22Rv1 (cell line): ENCODE data around the gene NUP205.

ENCODE experiments used
- H3K27ac ChIP-seq: fragments of 450-650 bp; 2 replicates; pipeline ENCODE4 v1.5.1; 2017
- CTCF ChIP-seq: fragments of 450-650 bp; IDR thresholded peaks from 2 replicates; pipeline ENCODE4 v1.5.1; 2017; ENCODE audit warnings: mild to moderate bottlenecking
- ZFX ChIP-seq: fragments of 450-650 bp; IDR thresholded peaks from 2 replicates; pipeline ENCODE4 v1.6.1; 2017; ENCODE audit warnings: antibody characterized with exemption, borderline replicate concordance

The NUP205 gene

DNA sequence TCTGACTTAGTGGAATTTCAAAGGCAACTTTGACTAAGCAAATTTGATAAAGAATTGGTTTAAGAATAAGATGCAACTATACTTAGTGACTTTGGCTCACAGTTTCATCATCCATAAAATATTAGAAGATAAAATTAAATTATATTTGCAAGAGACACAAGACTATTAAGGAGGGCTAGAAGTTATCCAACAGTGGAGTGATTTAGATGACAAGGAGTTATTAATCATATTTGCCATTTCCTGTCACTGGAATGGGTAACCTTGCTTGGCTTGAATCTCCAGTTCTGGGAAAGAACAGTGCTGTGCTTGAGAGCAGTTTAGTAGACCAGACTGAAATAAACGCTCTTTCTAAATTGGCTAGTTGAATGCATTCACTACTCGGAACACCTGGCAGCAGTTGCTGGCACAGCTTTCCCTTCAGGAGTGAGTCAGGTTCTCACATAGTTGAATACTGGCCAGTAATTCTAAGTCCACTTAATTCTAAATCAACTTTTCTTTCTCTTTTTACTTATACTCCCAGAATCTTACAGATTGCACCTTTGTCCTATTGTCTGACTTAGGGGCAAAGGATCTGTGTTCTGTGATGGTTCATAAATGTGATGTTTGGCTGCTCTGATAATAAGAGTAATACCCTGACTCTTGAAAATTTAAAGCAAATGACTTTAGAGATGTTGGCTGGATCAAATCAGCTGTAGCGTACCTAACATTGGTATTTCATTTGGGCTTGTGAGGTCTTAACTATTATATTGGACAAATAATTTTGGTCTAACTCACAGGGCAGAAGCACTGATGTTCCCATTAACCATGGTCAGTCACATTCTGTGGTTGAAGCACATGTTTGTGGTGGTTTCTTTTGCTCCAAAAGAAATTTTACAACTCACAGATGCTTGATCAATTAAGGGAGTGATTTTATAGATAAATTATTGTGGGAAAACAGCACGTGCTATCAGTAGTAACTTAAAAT is 121.2 kb downstream of the NUP205 start:
- H3K27ac ChIP-seq = no peak overlapping the region
- TF ChIP-seq ZFX = no peak
- no peak for TF ChIP-seq CTCF

DNA sequence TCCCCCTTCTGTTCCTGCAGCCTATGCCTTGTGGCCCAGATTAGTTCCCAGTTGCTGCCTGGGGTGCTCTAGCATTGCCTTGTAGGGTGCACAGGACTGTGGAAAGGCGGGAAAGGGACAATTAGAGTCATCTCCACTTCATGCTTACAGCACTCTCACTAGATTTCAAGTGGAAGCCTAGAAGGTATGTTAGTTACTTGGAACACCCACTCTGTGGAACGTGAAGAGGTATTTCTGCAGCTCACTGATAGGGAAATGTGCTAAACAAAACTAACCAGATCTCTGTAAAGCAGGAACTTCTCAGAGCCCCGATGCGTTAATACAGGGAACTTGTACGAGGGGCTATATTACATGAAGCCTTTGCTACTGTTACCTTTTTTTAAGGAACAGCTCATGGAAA is 124.0 kb downstream of the NUP205 start:
- no peak overlapping the region for H3K27ac ChIP-seq
- TF ChIP-seq CTCF (no peak), ZFX (no peak)

GRCh38 chr7:135682191-135682590 is 124.5 kb downstream of the NUP205 start:
- no peak overlapping the region for H3K27ac ChIP-seq
- no peak for TF ChIP-seq CTCF
- TF ChIP-seq ZFX = no peak

DNA sequence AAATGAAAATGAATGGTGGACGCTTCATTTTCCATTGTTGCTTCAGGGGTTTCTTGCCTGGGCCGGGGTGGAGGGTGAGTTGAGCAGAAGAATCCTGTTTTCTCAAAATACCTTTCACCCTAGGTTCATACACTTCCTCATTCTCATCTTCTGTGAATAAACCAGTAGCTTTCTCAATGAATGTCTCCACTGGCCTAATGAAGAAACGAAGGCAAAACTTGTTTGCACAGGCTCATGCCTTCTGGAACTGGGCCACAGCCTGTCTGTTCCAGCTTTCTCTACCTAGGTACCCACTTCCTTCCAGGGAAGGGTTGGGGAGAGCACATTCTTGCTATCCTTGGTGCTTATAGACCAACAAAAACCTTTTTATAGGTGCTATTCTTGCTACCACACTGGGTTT is 125.9 kb downstream of the NUP205 start:
- H3K27ac ChIP-seq = no peak overlapping the region
- TF ChIP-seq CTCF (no peak), ZFX (no peak)

- no peak overlapping the region for H3K27ac ChIP-seq
Observed at GRCh38 chr7:135684136-135684535, 126.4 kb downstream of the NUP205 start.

DNA sequence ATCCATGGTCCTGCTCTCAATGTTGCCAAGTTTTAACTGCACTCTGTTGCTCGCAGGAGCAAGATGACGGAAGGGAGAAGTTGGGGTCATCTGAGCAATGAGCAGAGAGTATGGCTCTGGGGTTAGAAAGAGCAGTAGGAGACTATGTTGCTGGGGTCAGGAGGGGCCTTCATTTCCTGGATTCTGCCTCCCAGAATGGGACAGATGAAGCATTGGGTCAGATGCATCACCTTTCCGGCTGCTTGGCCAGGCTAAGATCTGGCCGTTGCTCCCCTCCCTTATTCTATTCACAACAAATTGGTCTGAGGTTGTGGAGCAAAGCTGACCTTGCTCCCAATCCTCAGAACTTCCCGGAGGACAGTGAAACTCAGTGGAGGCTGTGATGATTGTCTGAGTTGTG is 127.0 kb downstream of the NUP205 start:
- TF ChIP-seq ZFX (no peak), CTCF (no peak)
- H3K27ac ChIP-seq = no peak overlapping the region

More at GRCh38 chr7:135684136-135684535, 126.4 kb downstream of the NUP205 start:
- no peak for TF ChIP-seq CTCF

DNA sequence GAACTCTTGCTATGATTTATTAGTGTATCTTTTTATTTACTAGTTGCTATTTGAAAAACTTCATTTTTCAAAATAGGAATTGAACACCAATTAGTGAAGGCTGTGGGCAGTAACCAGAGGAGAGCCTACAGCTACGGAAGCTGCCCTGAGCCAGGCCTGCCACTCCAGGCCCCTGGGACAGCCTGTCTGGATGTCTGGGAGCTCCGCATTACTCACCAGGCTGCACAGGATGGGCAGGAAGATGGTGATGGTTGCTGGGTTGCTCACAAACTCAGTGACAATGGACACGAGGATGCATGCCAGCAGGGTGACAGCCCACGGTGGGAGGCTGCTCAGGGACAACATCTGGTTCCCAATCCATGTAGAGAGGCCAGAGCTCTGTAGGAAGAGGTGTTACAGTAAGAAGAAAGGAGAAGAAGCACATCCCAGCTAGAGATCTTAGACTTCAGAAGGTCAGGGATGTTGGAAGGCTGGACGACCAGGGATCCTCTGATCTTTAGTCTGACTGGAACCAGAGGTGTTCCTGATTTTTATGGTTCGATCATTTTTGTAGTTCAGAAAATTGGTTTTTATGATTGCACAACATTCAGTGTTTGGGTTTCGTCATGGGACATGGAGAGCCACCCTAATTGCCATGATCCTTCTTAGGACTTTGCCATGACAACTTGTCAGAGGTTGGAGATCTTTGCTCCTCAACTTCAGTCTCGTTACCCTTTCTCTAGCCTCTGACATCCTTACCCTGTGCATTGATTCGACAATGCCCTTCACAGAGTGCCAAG is 127.8 kb downstream of the NUP205 start:
- no peak overlapping the region for H3K27ac ChIP-seq
- TF ChIP-seq ZFX (no peak), CTCF (no peak)
